GM19438 (cell line): ENCODE results near the gene RALGAPA1.
"Not testable (repeated sequence)": the region's sequence is repeated elsewhere in the genome, so short reads cannot be mapped to it uniquely, and the experiment has no call there.

Experiments used
- ATAC-seq: cut with Tn5 transposase; IDR thresholded peaks from one replicate; pipeline ENCODE4 v1.9.1; 2021; ENCODE audit warnings: low read depth; ENCODE audit not compliant: unreplicated experiment

RALGAPA1 gene

DNA sequence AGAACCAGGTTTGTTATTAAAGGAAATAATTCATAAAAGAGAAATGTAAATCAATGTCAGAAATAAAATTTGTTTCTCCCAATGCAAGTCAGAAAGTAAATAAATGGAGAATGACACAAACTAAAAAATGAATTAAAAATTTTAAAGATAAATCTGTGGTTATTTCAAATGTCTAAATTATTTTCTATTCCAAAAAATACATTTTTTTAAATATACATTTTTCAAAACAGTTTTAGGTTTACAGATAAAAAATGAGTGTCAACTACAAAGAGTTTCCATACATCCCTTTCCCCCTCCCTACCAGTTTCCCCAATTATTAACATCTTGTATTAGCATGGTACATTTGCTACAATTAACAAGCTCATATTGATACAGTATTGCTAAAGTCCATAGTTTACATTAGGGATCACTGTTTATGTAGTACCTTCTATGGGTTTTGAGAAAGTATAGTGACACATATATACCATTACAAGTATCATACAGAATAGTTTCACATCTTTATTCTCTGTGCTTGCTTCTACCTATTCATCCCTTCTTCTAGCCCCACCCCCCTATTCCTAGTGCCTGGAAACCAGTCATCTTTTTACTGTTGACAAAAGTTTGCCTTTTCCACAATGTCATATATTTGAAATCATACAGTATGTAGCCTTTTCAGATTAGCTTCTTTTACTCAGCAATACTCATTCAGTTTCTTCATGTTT is 104.2 kb downstream of the RALGAPA1 start:
- no peak for ATAC-seq

DNA sequence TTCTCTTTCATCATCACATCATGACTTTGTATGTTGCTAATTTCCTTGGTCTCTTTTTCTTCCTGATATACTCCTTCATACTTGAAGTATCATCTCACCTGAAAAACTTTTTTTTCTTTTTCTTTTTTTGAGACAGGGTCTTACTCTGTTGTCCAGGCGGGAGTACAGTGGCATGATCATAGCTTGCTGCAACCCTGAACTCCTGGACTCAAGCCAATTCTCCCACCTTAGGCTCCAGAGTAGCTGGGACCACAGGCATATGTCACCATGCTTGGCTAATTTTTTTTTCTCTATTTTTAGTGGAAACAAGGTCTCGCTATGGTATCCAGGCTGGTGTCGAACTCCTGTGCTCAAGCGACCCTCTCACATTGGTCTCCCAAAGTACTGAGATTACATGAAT is 107.6 kb downstream of the RALGAPA1 start:
- no peak for ATAC-seq

DNA sequence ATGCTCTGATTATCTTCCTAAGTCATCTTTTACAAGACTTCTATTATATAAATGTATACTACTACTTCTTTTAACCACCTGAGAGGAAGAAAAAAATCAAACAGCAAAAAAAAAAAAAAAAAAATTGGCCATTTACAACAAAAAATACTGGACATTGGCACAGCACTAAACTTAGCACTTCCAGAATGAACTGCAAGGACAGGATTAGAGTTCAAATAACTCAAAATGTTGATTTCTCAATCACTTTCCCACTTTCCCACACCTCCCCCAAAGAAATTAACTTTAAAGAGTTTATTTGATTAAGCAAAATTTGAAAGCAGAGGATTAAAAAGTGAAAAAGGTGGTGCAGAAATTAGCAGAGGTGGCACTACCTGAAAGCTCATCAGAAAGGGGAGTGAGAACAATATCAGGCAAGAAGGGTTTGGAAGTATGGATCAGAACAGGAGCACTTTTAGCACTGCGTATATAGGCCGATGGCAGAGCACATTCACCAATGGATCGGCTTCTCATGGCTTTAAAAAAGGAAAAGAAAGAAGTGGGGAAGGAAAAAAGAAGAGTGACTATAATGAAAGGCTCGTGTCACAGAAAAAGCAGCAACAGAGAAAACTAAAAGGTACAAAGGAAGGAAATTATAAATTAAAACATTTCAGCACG is 109.2 kb downstream of the RALGAPA1 start:
- no peak for ATAC-seq

DNA sequence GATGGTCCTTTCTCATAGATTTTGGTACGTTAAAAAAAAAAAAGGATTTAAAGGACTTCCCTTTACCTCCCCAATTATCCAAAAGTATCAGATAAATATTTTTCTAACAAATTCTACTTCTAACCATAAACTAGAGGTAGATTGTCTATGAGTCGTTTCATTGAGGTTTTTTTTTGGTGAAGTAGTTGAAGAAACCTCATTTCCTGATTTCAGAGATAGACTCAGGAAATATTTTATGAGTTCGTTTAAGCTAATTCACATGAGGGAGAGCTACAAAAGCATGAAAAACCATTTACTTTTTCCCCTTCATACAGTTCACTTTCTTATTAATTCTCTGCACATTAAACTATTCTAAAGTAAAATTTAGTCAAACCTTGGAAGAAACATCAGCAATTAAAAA is 112.5 kb downstream of the RALGAPA1 start:
- ATAC-seq = no peak

DNA sequence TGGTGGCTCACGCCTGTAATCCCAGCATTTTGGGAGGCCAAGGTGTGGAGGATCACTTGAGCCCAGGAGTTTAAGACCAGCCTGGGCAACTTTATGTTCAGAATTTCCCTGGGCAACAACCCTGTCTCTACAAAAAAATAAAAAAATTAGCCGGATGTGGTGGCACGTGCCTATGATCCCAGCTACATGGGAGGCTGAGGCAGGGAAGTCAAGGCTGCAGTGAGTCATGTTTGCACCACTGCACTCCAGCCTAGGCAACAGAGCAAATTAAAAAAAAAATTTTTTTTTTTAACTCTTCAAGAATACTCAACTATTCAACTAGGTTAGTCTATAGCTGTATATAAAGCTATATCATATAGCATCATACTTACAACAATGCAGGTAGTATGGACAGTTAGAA is 113.0 kb downstream of the RALGAPA1 start:
- ATAC-seq = no peak

DNA sequence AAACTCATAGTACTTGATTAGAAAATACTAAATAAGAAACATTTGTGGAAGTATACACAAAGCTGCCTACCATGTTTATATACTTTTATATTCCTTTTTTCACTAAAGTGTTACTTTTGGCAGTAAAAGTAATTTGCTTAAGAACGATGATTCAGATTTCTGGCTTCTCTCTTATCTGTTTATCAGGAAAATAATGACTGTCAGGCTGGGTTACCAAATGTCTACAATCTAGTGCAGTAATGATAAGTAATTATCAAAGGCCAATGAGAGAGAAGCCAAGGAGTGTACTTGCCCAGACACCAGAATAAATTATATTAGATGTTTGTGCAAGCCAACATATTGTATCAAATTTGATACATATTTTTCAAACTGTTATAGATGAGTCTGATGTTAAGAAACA is 113.4 kb downstream of the RALGAPA1 start:
- no peak for ATAC-seq

DNA sequence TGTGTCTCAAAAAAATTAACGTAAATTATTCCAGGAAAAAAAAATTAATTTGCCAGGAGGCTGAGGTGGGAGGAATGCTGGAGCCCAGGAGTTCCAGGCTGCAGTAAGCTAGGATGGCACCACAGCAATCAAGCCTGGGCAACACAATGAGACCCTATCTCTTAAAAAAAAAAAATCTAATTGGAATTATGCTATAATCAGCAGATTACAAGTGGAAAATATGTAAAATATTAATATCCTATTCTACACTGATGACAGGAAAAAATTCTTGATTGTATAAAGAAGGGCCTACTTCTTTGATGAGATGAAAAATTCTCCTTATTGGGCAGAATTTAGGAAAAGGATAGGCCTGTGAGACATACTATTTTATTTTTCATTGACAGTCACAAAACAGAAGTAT is 114.0 kb downstream of the RALGAPA1 start:
- no peak for ATAC-seq

DNA sequence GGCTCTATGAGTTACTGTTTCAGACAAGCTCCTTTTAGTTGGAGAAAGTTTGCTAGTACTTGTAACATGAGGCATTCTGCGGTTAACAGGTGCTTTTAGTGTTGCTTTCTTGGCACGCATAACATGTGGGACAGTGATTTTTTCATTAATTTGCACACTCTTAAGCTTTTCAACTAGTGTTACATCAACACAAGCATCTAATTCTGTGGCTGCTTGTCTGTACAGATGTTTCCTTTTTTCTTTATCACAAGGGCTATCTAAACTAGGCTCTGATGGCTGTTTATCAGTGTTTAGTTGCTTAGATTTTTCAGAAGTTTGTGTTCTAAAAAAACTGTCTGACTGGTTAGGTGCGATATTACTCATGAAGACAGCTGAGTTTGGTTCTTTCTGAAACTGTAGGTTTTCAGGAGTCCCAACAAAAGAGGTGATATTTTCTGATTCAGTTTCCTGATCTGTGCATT is 120.1 kb downstream of the RALGAPA1 start:
- no peak for ATAC-seq

DNA sequence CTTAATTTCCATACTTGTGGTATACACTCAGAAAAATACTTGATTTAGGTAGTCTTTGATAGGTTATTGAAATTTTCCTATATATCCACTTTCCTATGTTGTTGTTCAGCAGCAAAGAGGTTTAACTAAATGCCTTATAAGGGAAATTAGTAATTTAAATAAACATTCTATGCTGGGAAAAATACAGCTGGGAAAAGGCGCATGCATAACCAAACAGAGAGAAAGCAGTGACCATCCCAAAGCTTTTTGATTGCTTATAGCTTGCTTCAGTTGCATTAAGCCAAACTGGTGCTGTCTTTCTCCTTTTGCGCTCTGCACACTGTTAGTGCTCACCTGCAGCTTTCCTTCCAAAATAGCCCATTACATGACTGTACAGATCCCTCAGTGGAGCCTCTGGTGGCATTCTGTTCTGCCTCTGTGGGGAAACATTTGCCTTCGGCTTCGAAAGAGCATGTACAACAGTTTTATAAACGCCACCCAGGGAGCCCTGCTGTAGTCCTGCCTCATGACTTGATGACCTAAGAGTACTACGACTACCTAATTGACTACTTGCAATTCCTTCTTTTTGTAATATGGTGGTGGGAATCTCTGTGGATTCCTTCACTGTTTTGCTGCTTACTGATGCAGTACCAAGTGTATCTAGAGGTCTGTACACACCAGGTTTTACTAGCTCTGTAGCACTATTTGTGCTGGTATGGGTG is 120.8 kb downstream of the RALGAPA1 start:
- no peak for ATAC-seq

DNA sequence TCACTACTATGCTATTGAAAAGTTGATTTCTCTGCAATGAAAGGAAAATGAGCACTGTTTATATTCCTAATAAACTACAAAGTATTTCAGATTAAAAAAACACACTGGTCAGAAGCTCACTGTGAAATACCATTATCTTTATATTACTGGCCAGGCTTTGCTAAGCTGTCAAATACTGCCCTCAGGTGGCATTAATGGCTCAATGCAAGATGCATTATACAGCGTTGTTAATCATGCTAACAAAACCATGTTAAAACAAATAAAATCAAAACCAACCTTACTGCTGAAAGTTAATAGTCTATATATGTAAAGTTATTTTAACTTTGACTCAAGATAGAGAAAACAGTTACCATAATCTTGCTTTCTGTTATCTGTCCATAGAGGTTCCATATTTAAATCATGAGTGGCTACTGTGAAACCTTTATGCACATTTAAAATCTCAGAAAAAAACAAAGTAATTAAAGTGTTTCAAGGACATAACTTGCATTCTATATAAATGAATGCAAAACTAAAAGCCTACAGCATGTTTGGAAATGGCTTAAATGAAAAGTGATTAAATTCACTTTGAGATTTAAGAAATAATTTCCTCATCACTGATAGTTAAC is 121.7 kb downstream of the RALGAPA1 start:
- ATAC-seq = no peak

DNA sequence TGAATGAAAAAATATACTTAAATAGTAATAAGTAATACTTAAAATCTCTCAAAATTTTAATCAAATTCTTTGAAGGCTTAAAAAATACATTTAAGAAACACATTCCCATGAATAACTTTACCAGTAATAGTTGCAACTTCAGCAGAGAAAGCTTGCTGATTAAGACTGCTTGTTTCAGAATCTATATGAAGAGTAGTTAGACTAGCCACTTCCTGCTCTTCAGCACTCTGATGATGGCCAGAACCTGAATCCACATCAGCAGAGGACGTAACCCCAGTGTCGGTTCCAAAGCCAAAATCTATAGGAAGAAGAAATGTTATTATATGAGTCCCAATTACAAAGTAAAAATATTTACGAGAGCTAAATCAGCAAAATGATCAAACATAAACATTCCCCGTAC is 125.4 kb downstream of the RALGAPA1 start:
- not testable (repeated sequence) for ATAC-seq

DNA sequence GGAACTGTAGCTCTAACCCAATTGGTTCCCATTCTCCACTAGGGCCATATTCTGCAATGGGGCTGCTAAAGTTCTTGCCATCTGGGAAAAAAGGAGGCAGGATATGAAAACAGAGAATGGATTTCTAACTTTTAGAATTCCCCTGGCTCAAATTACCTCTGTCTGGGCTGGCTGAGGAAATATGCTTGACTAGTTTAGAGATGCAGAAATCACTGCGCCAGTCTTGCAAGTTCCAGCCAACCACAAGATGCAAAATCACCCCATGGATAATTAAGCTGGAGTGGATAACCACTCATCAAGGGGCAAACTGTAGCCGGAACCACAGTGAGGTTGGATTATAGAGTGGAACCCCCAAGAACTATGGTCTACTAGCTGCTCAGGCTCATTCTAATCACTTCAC is 126.3 kb downstream of the RALGAPA1 start:
- ATAC-seq = no peak

DNA sequence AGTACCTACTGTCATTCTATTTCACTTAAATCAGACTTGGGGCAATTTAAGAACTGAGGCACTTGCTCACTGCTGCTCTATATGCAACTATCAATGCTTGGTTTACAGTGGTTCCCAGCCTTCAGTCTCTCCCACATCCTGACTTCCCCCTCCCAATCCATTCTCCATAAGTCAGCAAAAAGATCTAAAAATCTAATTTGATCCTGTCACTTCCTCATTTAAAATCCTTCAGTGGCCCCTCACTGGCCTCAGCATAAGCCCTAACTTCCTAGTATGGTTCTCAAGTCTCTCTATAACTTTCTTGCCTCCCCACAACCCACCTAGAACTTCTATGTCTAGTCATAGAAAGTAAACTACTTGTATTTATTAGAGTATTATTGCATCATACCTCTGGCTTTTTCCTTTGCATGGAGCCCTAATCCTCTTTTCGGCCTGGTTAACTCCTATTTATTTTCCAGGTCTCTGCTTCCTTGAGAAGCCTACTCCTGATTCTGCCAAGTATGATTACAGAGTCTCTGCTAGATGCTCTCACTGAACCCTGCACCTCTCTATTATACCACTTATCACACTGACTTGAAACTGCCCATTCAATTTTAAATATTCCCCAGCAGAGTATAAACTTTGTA is 130.6 kb downstream of the RALGAPA1 start:
- no peak for ATAC-seq

DNA sequence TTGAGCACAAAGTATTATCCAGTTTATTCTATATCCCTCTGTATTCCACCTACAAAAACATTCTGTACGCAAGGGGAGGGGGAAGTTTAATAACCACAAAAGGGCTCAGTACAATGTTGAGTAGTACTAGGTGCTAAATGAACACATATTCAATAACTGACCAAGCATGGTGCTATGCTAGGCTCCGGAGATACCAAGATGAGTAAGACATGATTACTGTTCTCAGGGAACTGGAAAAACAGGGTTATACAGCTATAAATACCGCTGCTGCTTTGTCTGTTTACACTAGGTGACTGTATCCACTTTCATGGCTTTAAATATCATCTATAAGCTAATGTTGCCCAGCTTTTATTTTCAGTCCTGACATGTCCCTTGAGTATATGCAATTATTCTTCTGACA is 139.3 kb downstream of the RALGAPA1 start:
- no peak for ATAC-seq

DNA sequence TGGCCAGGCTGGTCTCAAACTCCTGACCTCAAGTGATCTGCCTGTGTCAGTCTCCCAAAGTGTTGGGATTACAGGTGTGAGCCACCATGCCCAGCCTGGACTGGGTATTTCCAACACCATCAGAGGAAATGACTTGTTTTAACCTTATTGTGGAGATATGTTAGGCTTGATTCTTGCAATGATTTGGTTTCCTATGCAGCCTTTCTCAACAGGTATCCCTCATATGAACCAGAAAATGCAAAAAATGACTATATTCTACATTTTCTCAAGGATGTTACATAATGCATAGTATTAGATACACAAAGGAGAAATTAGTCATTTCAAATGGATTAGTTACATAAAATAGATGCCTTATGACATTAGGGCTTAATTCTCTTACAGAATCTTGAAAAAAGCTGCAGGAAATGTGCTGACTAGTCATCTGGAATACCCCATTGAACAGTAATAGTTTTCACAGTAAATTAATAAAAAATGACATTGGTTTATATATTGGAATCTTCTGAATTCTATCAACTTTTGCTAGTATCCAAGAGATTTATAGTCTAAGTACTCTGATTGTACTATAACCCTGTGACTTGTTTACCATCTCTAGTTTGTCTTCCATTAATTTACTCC is 142.6 kb downstream of the RALGAPA1 start:
- no peak for ATAC-seq

DNA sequence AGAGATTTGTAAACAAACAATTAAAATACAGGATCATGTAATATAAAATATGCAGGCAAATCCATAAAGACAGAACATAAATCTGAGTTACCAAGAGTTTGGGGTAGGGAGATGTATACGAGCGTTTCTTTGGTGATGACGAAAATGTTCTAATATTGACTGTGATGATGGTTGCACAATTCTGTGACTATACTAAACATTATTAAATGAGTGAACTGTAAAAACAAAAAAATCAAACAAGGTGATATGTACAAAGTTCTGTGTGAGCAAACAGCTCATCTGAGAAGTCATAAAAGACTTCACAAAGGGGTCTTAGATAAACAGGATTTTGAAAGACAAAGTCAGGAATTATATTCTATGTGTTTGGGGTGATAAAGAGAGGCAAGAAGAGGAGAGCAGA is 147.2 kb downstream of the RALGAPA1 start:
- ATAC-seq = no peak

DNA sequence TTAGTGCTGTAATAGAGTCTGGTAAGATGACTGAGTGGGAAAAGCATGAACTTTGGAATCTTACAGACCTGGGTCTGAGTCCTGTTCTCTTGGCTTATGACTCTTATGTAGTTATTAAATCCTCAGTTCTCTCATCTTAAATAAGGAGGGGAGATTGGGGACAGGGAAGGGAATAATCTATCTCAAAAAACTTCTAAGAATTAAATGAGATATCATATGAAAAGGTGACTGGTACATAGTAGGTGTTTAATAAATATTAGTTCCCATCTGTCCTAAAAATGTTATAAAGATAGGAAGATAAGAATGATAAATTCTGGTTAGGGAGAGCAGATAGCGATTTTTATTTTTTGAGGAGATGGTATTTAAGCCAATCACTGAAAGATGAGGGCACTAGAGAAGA is 156.1 kb downstream of the RALGAPA1 start:
- no peak for ATAC-seq

DNA sequence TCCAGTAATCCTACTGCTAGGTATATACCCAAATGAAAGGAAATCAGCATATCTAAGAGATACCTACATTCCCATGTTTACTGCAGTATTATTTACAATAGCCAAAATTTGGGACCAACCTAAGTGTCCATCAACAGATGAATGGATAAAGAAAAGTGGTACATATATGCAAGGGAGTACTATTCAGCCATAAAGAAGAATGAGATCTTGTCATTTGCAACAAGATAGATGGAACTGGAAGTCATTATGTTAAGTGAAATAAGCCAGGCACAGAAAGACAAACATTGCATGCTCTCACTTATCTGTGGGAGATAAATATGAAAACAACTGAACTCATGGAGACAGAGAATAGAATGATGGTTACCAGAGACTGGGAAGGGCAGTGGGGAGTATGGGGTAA is 165.6 kb downstream of the RALGAPA1 start:
- ATAC-seq = no peak

DNA sequence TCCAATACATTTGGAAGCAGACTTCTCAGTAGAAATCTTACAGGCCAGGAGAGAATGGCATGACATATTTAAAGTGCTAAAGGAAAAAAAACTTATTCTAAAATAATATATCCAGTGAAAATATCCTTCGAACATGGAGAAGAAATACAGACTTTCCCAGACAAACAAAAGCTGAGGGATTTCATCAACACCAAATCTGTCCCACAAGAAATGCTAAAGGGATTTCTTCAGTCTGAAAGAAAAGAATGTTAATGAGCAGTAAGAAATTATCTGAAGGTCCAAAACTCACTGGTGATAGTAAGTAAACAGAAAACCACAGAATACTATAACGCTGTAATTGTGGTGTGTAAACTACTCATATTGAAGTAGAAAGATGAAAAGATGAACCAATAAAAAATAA is 171.2 kb downstream of the RALGAPA1 start:
- ATAC-seq = no peak

DNA sequence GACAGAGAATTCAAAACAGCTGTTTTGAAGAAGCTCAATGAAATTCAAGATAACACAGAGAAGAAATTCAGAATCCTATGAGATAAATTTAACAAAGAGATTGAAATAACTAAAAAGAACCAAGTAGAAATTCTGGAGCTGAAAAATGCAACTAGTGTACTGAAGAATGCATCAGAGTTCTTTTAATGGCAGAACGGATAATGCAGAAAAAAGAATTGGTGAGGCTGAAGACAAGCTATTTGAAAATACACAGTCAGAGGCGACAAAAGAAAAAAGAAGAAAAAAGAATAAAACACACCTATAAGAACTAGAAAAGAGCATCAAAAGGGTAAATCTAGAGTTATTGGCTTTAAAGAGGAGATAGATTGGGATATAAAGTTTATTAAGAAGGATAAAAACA is 171.8 kb downstream of the RALGAPA1 start:
- no peak for ATAC-seq

DNA sequence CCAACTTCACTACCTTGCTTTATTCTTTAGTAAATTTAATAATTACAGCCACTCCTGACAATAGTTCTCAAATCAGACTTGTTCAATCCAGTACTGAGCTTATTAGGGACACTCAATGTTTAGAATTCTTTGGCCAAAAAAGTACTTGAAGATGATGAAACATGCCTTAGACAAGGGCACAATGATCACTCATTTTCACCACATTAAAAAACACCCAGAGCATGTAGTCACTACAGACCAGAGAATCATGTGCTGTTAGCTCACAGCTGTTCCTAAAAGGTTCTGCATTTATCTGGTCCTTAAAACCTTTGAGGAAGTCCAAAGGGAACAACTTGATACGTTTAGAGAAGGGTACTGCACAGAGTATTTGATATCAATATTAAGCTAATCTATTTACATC is 176.4 kb downstream of the RALGAPA1 start:
- ATAC-seq = no peak
